HG02970 (cell line): ENCODE data around the gene TOM1.

Source experiments
- ATAC-seq: cut with Tn5 transposase; IDR thresholded peaks from one replicate; pipeline ENCODE4 v1.9.1; 2021; ENCODE audit warnings: mild to moderate bottlenecking, moderate library complexity, moderate number of reproducible peaks; ENCODE audit not compliant: unreplicated experiment, low FRiP score

Gene TOM1

GRCh38 chr22:35343664-35344550 lies 44.2 kb downstream of the TOM1 start:
- ATAC-seq: no peak

DNA sequence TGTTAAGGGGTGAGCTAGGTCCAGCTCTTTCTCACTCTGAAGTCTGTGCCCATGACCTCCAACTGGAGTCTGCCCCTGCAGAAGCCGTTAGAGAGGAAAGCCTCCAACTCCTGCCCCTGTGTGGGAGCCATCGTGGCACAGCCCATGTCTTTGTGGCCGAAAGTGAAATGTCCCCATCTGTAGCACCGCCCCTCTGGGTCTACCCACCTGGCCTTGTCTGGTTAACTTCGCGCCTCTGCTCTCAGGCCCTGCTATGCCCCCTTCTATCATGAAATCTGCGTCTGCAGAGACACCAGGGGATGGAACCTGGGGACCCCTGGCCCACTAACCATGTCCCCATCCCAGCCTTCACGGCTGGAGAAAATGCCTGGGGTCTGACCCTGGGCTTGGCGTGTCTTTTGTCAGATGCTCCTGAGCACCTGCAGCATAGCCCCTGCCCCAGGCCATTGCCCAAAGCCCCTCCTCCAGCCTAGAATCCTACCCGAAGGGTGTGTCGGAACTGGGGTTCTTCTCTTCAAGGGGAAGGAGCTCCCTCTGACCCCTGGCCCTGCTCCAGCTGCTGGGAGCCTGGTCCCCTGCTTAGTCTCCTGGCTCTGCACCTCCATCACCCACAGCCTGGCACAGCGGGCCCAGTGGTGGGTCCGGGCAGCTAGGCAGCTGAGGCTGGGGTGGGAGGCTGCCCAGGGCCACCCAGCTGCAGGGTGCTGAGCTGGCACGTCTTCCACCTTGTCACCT lies 45.4 kb downstream of the TOM1 start:
- no peak for ATAC-seq

- no peak for ATAC-seq
These were observed 46.3 kb downstream of the TOM1 start for GRCh38 chr22:35345808-35346505.

DNA sequence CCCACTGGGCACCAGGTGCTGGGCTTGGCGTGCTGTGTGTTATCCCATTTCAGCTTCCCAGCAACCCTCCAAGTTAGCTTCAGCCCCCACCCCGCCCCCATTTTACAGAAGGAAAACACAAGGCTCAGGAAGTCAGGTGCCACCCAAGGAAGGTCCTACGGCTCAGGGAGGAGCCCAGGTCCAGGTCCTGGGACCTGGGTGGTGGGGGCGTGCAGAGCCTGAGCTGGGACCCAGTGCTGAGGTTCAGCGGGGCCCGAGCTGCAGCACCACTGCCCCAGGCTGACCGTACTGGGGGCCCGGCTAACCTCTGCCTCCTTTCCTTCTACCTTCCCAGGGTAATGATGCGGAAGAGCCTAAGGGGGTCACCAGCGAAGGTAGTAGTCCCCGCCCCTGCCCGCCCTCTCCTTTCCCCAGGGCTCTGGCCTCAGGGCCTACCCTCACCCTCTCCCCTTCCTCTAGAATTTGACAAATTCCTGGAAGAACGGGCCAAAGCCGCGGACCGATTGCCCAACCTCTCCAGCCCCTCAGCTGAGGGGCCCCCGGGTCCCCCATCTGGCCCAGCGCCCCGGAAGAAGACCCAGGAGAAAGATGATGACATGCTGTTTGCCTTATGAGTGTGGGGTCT lies 47.0 kb downstream of the TOM1 start:
- no peak for ATAC-seq

- no peak for ATAC-seq
These were observed 47.8 kb downstream of the TOM1 start for GRCh38 chr22:35347462-35347861.

DNA sequence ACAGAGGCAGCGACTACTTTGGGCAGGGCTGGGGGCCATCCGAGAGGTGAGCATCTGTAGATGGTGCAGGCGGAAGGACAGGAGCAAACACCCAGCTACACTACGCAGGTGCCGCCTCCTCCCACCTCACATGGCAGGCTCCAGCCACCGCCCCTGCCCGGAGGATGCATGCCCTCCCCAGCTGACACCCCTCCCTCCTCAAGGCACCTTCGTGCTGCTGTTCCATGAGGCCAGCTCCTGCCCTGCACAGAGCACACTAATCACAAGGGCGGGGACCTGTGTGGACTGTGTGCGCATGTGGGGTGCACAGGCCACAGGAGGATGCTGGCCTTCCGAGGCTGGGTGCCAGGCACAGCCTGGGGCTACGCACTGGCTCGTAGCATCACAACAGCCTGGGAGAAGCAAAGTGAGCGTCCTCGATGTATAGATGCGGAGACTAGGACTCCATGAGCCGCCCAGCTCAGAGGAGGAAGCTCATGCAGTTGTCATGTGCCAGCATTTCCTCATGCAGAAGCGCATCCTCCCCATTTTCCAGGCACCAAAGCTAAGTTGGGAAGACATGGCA lies 48.4 kb downstream of the TOM1 start:
- ATAC-seq: no peak

DNA sequence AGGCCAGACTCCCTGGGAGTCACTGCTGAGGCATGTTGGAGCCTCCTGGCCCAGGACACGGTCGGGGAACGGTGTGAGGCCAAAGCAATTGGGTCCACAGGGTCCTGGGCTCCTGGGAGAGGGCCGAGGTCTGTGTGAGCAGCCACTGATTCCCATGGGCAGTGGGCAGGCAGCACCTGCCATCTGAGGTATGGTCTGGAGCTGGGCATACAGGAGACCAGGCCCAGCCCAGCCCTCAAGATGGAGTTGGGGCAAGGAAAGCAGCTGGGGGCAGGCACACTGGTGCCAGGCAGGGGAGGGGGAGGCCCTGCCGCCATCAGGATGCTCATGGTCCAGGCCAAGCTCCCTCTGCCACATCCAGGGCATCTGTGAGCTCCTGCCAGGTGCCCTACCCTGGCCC lies 49.0 kb downstream of the TOM1 start:
- ATAC-seq: no peak

GRCh38 chr22:35349368-35349703 lies 49.6 kb downstream of the TOM1 start:
- ATAC-seq: no peak

- no peak for ATAC-seq
These were observed 50.2 kb downstream of the TOM1 start for GRCh38 chr22:35349704-35350538.

DNA sequence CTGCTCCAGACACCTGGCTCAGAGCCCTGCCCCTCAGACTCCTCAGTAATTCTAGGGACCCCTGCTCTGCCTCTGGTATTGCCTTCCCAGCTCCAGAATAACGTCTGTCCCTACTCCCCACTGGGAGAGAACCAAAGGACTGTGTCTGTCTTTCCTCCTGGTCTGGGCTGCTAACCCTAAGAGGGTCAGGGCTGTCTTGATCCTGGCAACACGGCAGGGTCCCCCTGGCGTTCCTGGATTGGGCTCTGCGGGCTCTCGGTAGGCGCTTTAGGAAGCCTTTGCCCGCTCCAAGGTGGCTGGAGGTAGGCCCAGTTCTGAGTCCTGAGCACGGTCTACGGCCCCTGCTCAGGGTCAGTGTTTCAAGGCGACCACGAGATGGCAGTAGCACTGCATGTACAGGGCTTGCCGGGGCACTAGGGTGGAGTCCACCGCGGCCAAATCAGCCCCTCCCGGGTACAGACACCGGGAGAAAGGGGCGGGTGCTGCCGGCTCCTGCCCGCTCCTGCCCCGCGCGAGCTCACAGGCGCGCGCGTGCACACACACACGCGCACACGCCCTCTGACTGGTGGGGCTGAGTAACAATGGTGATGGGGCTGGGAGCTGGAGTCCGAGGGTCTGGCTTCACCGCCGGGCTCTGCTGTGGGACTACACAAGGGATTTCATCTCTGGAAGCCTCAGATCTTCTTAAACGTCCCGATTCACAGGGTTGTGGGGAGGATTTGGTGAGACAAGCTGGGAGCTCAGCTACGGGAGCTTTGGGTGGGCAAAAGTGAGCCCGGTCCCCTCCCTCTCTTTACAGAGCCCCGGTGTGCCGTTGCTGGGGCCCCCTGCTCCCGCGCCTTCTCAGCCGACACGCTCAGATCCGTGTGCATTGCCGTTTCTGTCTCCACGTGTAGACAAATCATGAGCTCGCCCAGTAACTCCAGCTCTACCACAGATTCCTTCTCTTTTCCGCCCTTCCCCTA lies 51.1 kb downstream of the TOM1 start:
- peak; percentile 78 for ATAC-seq

DNA sequence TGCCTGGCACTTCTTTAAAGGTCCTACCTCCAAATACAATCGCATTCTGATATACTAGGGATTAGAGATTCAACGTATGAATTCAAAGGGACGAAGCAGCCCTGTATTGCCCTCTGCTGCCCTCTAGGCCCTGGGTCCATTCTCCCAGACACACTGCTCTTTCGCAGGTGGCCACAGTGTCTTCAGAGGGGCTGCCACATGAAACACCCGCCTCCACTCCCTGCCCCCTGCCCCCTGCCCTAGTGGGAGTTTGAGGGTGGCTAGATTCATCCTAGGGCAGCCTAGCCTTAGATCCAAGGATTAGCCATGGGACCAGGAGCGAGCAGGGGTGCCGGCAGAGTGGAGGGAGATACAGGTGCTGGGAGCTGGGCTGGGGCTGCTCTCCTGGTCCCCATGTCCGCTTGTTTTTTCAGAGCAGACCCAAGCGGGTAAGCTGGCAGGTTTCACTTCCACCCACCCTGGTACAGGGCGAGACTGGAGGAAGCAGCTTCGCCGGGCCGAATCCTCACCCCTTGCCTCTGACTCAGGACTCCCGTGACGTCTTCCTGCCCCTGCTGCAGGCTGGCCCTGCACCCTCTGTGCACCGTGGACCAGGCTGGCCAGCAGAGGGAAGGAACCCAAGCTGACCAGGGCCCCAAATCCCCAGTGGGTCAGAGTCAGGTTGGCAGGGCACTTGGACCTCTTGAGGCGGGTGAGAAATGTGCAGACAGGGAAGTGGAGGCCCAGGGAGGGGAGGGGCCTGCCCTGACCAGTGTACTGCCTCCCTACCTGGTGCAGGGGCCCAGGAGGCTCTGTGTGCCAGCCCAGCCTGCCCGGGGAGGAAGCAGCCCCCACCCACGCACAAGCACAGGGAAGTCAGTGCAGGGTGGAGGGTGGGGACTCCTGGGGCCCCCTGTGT lies 52.8 kb downstream of the TOM1 start:
- no peak for ATAC-seq

DNA sequence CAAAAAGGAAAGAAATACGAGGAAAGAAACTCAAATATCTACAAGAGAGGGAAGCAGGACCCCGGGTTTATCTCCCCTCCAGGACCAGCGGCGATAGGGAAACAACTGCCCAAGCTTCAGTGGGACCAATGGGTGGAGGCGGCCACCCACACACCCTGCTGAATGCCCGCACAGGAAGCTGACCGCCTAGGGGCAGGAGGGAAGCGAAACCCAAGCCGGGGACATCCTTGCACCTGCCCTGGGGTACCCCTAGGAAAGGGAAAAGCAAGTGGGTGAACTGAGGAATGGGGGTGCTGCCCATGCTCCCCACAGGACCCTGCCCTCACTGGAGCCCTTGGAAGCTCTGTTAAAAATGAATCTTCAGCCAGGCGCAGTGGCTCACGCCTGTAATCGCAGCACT lies 53.6 kb downstream of the TOM1 start:
- ATAC-seq: no peak

GRCh38 chr22:35354068-35354467 lies 54.4 kb downstream of the TOM1 start:
- no peak for ATAC-seq

- ATAC-seq: no peak
These were observed 58.4 kb downstream of the TOM1 start for GRCh38 chr22:35357883-35358621.

GRCh38 chr22:35359380-35360065 lies 59.8 kb downstream of the TOM1 start:
- no peak for ATAC-seq

- ATAC-seq: no peak
These were observed 61.4 kb downstream of the TOM1 start for GRCh38 chr22:35361001-35361558.
